Nephron progenitor cell (in vitro differentiated cells): ENCODE results near the gene IFNA17.
"Not testable (repeated sequence)": the region's sequence is repeated elsewhere in the genome, so short reads cannot be mapped to it uniquely, and the experiment has no call there.

Source experiments
- DNase-seq: peaks from one replicate; pipeline ENCODE4 v3.0.0; 2021
- H3K27ac Mint-ChIP-seq: 2 replicates; pipeline ENCODE4 v1.8.0; 2021; ENCODE audit warnings: mild to moderate bottlenecking, moderate library complexity, mixed read lengths
- H3K27me3 Mint-ChIP-seq: 2 replicates; pipeline ENCODE4 v1.8.0; 2021; ENCODE audit warnings: mild to moderate bottlenecking, low read depth, mixed read lengths; ENCODE audit not compliant: poor library complexity
- H3K36me3 Mint-ChIP-seq: 2 replicates; pipeline ENCODE4 v1.8.0; 2021; ENCODE audit warnings: low read depth, mixed read lengths
- H3K4me1 Mint-ChIP-seq: 2 replicates; pipeline ENCODE4 v1.8.0; 2021; ENCODE audit warnings: mixed read lengths
- H3K4me3 Mint-ChIP-seq: 2 replicates; pipeline ENCODE4 v1.8.0; 2021; ENCODE audit warnings: mild to moderate bottlenecking, moderate library complexity, mixed read lengths
- H3K9me3 Mint-ChIP-seq: 2 replicates; pipeline ENCODE4 v1.8.0; 2021; ENCODE audit warnings: mild to moderate bottlenecking, moderate library complexity, mixed read lengths
- CTCF ChIP-seq: fragments of 200-600 bp; sonication (generic); IDR thresholded peaks from 2 replicates; pipeline ENCODE4 v1.5.0; 2021; ENCODE audit warnings: antibody characterized with exemption

The IFNA17 gene

GRCh38 chr9:21194867-21195776 lies 32.9 kb downstream of the IFNA17 start:
- DNase-seq, result peak; percentile 18
- Mint-ChIP-seq H3K27me3 (peaks cover 16% of the 10 kb centered on the region), H3K27ac (peak overlapping the region; percentile 64)
- H3K36me3 Mint-ChIP-seq, H3K4me1 Mint-ChIP-seq, H3K9me3 Mint-ChIP-seq, H3K4me3 Mint-ChIP-seq: not testable (repeated sequence)
- TF ChIP-seq CTCF, result peak; percentile 62

- H3K4me3 Mint-ChIP-seq, H3K27ac Mint-ChIP-seq, H3K27me3 Mint-ChIP-seq, DNase-seq, H3K36me3 Mint-ChIP-seq, H3K9me3 Mint-ChIP-seq, H3K4me1 Mint-ChIP-seq: not testable (repeated sequence)
Measured at GRCh38 chr9:21187487-21187886, 40.5 kb downstream of the IFNA17 start, which contains the start of gene IFNA4. Gene IFNA4 (minus strand): TSS chr9:21187587. CDS start chr9:21187531, 56 bp downstream.

GRCh38 chr9:21182810-21183736 lies 44.9 kb downstream of the IFNA17 start:
- not testable (repeated sequence) for H3K27ac Mint-ChIP-seq, DNase-seq, H3K9me3 Mint-ChIP-seq, H3K36me3 Mint-ChIP-seq, H3K4me3 Mint-ChIP-seq, H3K4me1 Mint-ChIP-seq
- peak; percentile 50 for TF ChIP-seq CTCF
- H3K27me3 Mint-ChIP-seq, result peaks cover 13% of the 10 kb centered on the region
